Upper lobe of left lung (tissue), 4 donors: ENCODE data around the gene NGEF.

Experiments
- CTCF ChIP-seq, 6 experiments: fragments of 450-650 bp in 4 of 6; fragments of 200-600 bp in 2 of 6; sonication (generic) in 2 of 6; IDR thresholded peaks; one replicate each; pipeline ENCODE4 v1.5.1; 2016 to 2019; ENCODE audit warnings: antibody characterized with exemption in 6 of 6
- EP300 ChIP-seq, 4 donors: sonication (generic); formaldehyde crosslinking; IDR thresholded peaks; one replicate each; pipeline ENCODE4 v1.5.1; 2017; ENCODE audit warnings: antibody characterized with exemption in 4 of 4, control low read depth in 2 of 4
- POLR2A ChIP-seq, 4 donors: fragments of 450-650 bp; IDR thresholded peaks; one replicate each; pipeline ENCODE4 v1.5.1; 2016 to 2017; ENCODE audit warnings: antibody characterized with exemption in 4 of 4, mild to moderate bottlenecking in 2 of 4
- POLR2AphosphoS5 ChIP-seq, 2 donors: sonication (generic); formaldehyde crosslinking; IDR thresholded peaks; one replicate each; pipeline ENCODE4 v1.5.1; 2017; ENCODE audit warnings: antibody characterized with exemption in 2 of 2

GRCh38 chr2:232976176-232976575 lies 36.9 kb downstream of the NGEF start:
- TF ChIP-seq CTCF (IDR thresholded peaks at IDR 0.05), result no peak
- no peak for TF ChIP-seq POLR2AphosphoS5 (IDR thresholded peaks at IDR 0.05)
- no peak for TF ChIP-seq POLR2A (IDR thresholded peaks at IDR 0.05)
- TF ChIP-seq EP300 (IDR thresholded peaks at IDR 0.05), result no peak
